Body of pancreas (tissue), 4 donors: ENCODE data around the gene HOXB5. TPM values are rescaled to one million over a fixed set of nuclear protein-coding genes. Genes with fewer than 3 reads are reported as not detected.

Source experiments
- ATAC-seq: fragments of 150-250 bp; one replicate; pipeline ENCODE4 v1.9.1; 2016
- DNase-seq, 4 donors: peaks; one replicate each; pipeline ENCODE4 v3.0.0-alpha.2; 2019
- H3K27ac ChIP-seq, 4 donors: fragments of 200-600 bp; sonication (generic); 1 replicate in 3 of 4; 2 replicates in 1 of 4; pipeline versions ENCODE4 v1.5.1 to v1.6.1; 2016 to 2019; ENCODE audit warnings: mild to moderate bottlenecking in 1 of 4, mixed read lengths in 1 of 4, moderate library complexity in 1 of 4
- H3K27me3 ChIP-seq, 2 donors: fragments of 200-600 bp; sonication (generic); one replicate each; pipeline ENCODE4 v1.6.0; 2016; ENCODE audit warnings: mild to moderate bottlenecking in 1 of 2
- H3K36me3 ChIP-seq, 2 donors: fragments of 200-600 bp; sonication (generic); replicated peaks in 1 of 2; 2 replicates each; pipeline ENCODE4 v1.5.1; 2016; ENCODE audit warnings: low read depth in 2 of 2; ENCODE audit not compliant: insufficient read depth in 1 of 2
- H3K4me1 ChIP-seq: fragments of 200-600 bp; sonication (generic); one replicate; pipeline ENCODE4 v1.6.0; 2016
- H3K4me3 ChIP-seq, 2 donors: fragments of 200-600 bp; sonication (generic); 1 replicate in 1 of 2; 2 replicates in 1 of 2; pipeline ENCODE4 v1.5.1; 2016 to 2019
- H3K9me3 ChIP-seq, 3 donors: fragments of 200-600 bp; sonication (generic); 1 replicate in 2 of 3; 2 replicates in 1 of 3; pipeline ENCODE4 v1.5.1; 2016
- CTCF ChIP-seq, 7 experiments: fragments of 450-650 bp in 4 of 7; fragments of 200-600 bp in 3 of 7; sonication (generic) in 3 of 7; IDR thresholded peaks; one replicate each; pipeline ENCODE4 v1.5.1; 2016 to 2019; ENCODE audit warnings: antibody characterized with exemption in 7 of 7
- POLR2A ChIP-seq, 3 donors: fragments of 450-650 bp; IDR thresholded peaks; one replicate each; pipeline ENCODE4 v1.6.1; 2016; ENCODE audit warnings: antibody characterized with exemption in 3 of 3, mild to moderate bottlenecking in 2 of 3
- WGBS, 2 donors: methylation state at CpG; one replicate each; pipeline ENCODE4 v1.1.5; 2017; 5-methylcytosine and 5-hydroxymethylcytosine counted together
- intact Hi-C: fragments of 100-400 bp; cut with DNase I; formaldehyde crosslinking; loops from one replicate; pipeline ENCODE4 v1.15.1; 2023
- total RNA-seq, 2 donors: library from RNA; depleted of rRNA; stranded (reverse); fragments of >200 nt; gene quantifications; one replicate each; pipeline ENCODE4 v1.1.0, GENCODE V29; 2016

The HOXB5 gene
- total RNA-seq, 2 donors from 2014 or later = 0.99 TPM; not detected in 1

GRCh38 chr17:48625495-48626244, 32.1 kb upstream of the HOXB5 start:
- H3K9me3 ChIP-seq = no peaks in the 10 kb centered on the region
- H3K27ac ChIP-seq = no peak overlapping the region
- TF ChIP-seq POLR2A (IDR thresholded peaks at IDR 0.05) (no peak), CTCF (IDR thresholded peaks at IDR 0.05) (no peak)
- H3K4me3 ChIP-seq = no peak overlapping the region
- H3K27me3 ChIP-seq = peaks cover 0 to 66% of the 10 kb centered on the region in 2 donors
- ATAC-seq = peak; percentile 72
- H3K4me1 ChIP-seq = peaks cover 19% of the 10 kb centered on the region
- no peaks in the 10 kb centered on the region for H3K36me3 ChIP-seq
- peak in 3 of 4 donors; percentile 13 to 39 (median 28) for DNase-seq
- intact Hi-C loops = loop anchor here (10.0 kb wide), 1 partner anchor 471 kb away; no protein-coding TSS in a partner anchor
- WGBS, 2 donors = 1% methylated on average over 32 to 69 of the region's 69 CpGs

GRCh38 chr17:48624544-48625494, 31.2 kb upstream of the HOXB5 start:
- no peaks in the 10 kb centered on the region for H3K9me3 ChIP-seq
- H3K4me1 ChIP-seq = peaks cover 19% of the 10 kb centered on the region
- intact Hi-C loops = loop anchor here (10.0 kb wide), 1 partner anchor 470 kb away; no protein-coding TSS in a partner anchor
- H3K27ac ChIP-seq = no peak overlapping the region
- TF ChIP-seq POLR2A (IDR thresholded peaks at IDR 0.05) = no peak
- no peak for TF ChIP-seq CTCF (IDR thresholded peaks at IDR 0.05)
- no peak for ATAC-seq
- peaks cover 0 to 73% of the 10 kb centered on the region in 2 donors for H3K27me3 ChIP-seq
- H3K36me3 ChIP-seq = no peaks in the 10 kb centered on the region
- 2 to 4% methylated on average over 30 to 66 of the region's 66 CpGs for WGBS, 2 donors
- H3K4me3 ChIP-seq = no peak overlapping the region
- DNase-seq = no peak

- WGBS, 2 donors = 6 to 21% methylated on average over 5 of the region's 5 CpGs
- H3K27ac ChIP-seq = no peak overlapping the region
- H3K9me3 ChIP-seq = no peaks in the 10 kb centered on the region
- no peak overlapping the region for H3K4me3 ChIP-seq
- intact Hi-C loops = loop anchor here (10.0 kb wide), 1 partner anchor 469 kb away; no protein-coding TSS in a partner anchor
- H3K4me1 ChIP-seq = peaks cover 22% of the 10 kb centered on the region
- peaks cover 0 to 77% of the 10 kb centered on the region in 2 donors for H3K27me3 ChIP-seq
- TF ChIP-seq POLR2A (IDR thresholded peaks at IDR 0.05) (no peak), CTCF (IDR thresholded peaks at IDR 0.05) (no peak)
- DNase-seq (no peak), ATAC-seq (no peak)
- H3K36me3 ChIP-seq = no peaks in the 10 kb centered on the region
These were observed 30.5 kb upstream of the HOXB5 start for GRCh38 chr17:48624118-48624517.

DNA sequence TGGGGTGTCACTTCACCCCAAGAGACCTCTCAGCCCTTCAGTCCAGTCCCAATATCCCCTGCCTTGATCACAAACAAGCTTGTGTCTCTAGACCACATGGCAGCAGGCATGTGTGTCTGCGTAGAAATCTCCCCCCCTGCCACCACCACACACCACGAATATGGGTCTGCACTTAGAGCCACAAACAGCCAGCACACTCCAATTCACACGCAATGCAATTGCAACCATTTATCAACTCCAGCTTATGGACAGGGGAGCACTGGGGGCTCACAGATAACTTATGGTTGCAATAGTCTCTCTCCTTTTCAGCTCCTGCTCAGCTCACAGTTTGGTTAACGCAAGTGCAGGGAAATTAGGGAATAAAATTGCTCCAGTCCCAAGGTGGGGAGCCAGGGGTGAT, 30.0 kb upstream of the HOXB5 start:
- Histone ChIP-seq H3K4me1 (peaks cover 27% of the 10 kb centered on the region), H3K27me3 (peaks cover 0 to 71% of the 10 kb centered on the region in 2 donors), H3K4me3 (no peak overlapping the region), H3K9me3 (no peaks in the 10 kb centered on the region), H3K36me3 (no peaks in the 10 kb centered on the region), H3K27ac (no peak overlapping the region)
- intact Hi-C loops = loop anchor here (10.0 kb wide), 1 partner anchor 469 kb away; no protein-coding TSS in a partner anchor
- DNase-seq (no peak), ATAC-seq (no peak)
- TF ChIP-seq POLR2A (IDR thresholded peaks at IDR 0.05) (no peak), CTCF (IDR thresholded peaks at IDR 0.05) (no peak)
- WGBS, 2 donors = 9 to 18% methylated on average over 2 to 4 of the region's 4 CpGs
